Measurements from ENCODE around the gene PIGS.

PIGS gene

GRCh38 chr17:28549236-28550132, 21.8 kb downstream of the PIGS start:
- no peak overlapping the region for H3K4me3 ChIP-seq (ENCODE audit: low read depth, low read length)
- TF ChIP-seq CTCF (IDR thresholded peaks at IDR 0.05; ENCODE audit: low read depth, low read length): no peak

DNA sequence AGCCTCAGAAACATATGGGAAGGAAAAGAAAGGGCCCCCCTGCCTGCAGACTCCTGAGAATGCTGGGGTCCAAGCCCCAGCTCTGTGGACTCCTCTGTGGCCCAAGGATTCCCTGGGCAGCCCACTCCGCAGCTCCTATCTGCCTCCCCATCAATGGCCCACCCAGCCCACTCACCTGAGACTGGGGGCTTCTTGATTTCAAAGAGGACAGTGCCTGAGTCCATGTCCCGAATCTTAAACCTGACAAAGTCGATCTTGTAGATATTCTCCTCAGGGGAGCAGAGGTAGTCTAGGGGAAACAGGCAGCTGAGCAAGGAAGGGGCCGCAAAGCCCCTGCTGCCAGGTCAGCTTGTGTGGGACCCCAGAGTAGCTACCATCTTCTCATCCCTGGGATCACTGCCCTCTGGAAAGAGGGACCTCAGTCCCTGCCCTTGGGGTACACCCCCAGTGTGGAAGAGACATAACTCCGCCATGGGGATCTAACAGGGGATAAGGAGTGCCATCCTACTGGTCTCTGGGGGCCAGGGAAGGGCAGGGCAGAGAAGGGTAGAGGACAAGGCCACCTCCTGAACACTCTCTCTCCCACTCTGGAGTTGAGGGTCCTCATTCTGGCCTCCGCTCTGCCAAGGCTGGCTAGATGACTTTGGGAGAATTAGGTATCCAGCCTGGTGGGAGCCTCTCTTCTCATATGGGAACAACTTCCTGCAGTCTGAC, 22.8 kb downstream of the PIGS start:
- no peak overlapping the region for H3K4me3 ChIP-seq (ENCODE audit: low read depth, low read length)
- TF ChIP-seq CTCF (IDR thresholded peaks at IDR 0.05; ENCODE audit: low read depth, low read length): no peak

DNA sequence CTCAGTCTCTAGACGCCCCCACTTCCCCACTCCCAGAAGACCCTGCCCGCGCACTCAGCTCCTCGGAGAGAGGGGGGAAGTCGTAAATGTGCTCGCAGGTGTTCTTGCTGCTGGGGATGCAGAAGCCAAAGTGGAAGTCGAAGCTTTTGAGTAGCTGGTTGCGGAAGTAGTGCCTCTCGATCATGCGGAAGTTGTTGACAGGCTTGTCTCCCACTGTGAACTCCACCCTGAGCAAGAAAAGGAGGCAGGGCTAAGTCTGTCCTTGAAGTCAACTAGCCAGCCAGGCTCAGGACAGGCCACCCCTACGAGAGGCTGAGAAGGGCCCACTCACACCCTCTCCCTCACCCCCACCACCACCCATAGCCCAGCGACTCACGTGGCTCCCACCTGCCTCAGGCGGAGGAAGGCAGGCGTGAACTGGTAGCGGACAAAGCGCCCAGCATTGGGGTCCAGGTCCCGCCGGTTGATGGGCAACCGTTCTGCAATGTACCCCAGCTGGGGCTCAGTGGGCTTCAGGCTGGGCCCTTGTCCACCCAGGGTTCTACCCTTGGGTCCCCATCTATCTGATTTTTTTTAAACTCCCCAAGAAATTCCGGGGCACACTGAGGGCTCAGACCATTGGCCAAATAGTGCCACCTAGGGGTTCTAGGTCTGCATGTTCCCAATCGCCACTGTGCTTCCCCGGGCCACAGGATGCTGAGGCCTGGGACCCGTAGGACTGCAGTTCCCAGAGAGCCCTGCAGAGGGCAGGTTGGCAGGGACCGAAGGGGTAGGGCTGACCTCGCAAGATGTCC, 23.5 kb downstream of the PIGS start:
- peak; percentile 99 for TF ChIP-seq CTCF (IDR thresholded peaks at IDR 0.05; ENCODE audit: low read depth, low read length)
- H3K4me3 ChIP-seq (ENCODE audit: low read depth, low read length): no peak overlapping the region

GRCh38 chr17:28547096-28547622, 24.2 kb downstream of the PIGS start:
- H3K4me3 ChIP-seq (ENCODE audit: low read depth, low read length): no peak overlapping the region
- no peak for TF ChIP-seq CTCF (IDR thresholded peaks at IDR 0.05; ENCODE audit: low read depth, low read length)

DNA sequence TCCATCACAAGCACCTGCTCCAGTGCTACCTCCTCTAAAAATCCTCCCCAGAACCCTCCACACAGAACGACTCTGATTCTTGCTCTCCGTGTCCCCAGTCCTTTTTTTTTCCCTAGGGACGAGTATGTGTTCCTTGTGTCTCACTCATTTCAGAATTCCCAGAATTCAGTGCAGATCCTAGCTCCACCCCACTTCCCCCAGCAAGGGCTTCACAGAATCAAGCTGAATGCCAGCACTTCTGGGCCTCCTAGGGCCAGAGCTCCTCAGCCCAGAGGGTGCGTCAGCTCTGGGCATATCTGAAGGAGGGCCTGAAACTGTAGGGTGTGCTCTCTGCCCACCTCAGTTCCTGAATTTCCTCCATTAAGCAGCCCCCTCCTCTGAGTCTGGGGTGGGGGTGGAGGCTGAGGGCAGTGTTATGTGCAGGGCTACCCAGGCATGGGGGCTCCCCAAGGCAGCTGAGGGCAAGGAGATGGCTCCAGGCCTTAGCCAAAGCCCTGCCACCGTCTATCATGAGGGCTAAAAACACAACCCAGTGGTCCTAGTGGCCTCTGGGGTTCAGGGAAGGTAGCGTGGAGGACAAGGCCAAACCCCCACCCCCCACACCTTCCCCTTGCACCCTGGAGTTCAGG, 25.4 kb downstream of the PIGS start:
- TF ChIP-seq CTCF (IDR thresholded peaks at IDR 0.05; ENCODE audit: low read depth, low read length): no peak
- no peak overlapping the region for H3K4me3 ChIP-seq (ENCODE audit: low read depth, low read length)

- H3K4me3 ChIP-seq (ENCODE audit: low read depth, low read length): no peak overlapping the region
- no peak for TF ChIP-seq CTCF (IDR thresholded peaks at IDR 0.05; ENCODE audit: low read depth, low read length)
Observed at GRCh38 chr17:28545141-28545503, 26.2 kb downstream of the PIGS start.
